HG03097 (cell line): ENCODE data around the gene ADSL.

ENCODE experiments used
- ATAC-seq: cut with Tn5 transposase; IDR thresholded peaks from one replicate; pipeline ENCODE4 v1.9.1; 2021; ENCODE audit not compliant: unreplicated experiment, low FRiP score

ADSL gene

DNA sequence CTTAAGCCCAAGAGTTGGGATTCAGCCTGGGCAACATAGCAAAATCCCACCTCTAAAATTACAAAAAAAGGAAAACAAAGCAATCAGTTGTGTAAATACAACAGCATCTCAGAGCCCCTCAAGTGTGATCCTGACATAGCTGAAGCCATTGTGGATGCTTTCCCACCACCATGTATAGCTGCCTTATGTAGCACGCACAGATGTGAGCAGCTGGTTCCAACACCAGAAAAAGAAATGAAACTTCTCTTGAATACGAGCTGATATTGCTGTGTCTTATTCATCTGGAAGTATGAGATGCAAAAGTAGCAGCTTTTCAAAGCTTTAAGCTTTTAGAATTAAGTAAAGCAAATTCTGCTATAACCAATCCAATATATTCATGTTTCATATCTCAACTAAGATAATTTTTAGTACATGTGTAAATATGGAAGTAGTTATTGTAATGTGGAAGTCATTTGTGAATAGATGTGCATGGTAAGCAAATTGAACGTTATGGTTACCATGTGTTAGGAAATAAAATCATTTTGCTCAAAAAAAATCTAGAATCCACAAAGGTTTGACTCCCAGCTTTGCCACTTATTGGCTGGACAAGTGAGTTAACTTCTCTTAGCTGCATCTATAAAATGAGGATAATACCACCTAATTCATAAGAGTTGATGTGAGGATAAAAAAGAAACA lies 87.3 kb downstream of the ADSL start:
- no peak for ATAC-seq

DNA sequence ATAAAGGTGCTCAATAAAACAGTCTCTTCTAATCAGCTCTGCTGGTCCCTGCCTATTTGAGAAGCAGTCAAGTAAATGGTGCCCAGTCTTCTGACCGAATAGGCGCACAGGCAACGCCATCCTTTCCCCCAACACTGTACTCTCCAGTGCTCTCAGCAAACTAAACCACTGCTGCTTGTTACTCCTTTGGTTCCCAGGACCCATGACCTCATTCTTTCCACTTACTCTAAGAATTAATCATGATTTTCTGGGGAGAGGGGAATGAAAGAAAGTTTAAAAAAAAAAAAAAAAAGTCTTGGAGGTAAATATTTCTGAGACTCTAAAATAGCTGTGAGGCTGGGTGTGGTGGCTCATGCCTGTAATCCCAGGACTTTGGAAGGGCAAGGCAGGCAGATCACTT lies 87.8 kb downstream of the ADSL start:
- no peak for ATAC-seq

DNA sequence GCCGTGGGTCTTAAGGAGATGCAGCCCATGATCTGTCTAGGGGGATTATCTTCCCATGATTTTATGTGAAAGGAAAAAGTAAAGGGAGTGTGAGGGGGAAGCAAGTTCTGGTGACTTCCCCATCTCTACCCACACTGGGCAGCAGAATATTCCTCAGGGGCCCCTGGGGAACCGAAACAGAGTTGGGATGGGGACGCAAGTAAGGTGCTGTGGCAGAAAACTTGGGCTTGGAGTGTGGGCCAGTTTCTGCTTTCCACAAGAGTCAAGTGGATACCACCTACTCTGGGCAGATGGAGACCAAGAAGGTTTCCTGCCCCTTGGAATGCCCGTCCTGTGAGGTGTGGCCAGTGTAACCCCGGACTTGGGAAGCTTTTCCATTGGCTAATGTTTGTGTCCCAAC lies 88.4 kb downstream of the ADSL start:
- no peak for ATAC-seq

DNA sequence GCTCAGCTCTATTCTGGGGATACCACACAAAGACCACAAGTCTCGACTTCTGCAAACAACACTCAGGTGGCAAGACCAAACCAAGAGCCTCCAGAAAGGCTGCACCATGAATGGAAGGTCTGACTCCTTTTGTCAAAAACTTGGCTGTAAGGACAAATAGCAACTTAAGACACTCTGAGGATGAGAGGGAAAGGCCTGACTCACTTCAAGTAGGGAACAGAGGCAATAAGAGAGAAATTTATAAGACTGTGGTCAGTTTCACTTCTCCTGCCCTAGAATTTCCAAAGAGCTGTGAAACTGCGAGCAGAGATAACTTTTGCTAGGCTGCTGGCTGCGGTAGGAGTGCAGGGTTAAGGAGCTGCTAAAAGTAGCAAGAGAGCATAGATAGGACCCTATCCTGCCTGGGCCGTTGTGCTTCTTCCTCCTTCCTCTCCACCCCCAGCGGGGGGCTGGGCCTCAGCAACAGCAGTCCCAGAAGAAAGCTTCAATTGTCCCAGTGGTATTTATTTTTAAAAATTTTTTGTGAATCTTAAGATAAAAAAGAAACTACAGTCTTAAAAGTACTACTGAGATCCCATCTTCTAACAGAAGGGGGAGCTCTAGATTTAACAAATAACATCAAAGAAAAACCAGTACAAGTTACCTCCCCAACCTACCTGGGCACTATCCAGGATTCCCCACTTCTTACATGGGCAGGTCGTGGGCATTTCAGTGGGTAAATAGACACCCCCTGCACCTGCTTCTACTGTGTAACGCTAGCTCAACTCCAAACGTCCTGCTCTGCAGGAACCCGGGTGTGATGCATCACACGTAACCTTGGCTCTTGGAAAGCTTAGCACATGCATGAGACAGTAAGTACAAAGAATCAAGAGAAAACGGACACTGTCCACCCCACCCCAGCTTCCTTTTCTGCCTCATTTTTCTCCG lies 90.5 kb downstream of the ADSL start:
- ATAC-seq: peak; percentile 51
